Measurements from ENCODE around the gene GRIFIN. TPM values are rescaled to one million over a fixed set of nuclear protein-coding genes. Genes with fewer than 3 reads are reported as not detected.

The GRIFIN gene
- total RNA-seq, 2 experiments from 2014 or later = not detected

DNA sequence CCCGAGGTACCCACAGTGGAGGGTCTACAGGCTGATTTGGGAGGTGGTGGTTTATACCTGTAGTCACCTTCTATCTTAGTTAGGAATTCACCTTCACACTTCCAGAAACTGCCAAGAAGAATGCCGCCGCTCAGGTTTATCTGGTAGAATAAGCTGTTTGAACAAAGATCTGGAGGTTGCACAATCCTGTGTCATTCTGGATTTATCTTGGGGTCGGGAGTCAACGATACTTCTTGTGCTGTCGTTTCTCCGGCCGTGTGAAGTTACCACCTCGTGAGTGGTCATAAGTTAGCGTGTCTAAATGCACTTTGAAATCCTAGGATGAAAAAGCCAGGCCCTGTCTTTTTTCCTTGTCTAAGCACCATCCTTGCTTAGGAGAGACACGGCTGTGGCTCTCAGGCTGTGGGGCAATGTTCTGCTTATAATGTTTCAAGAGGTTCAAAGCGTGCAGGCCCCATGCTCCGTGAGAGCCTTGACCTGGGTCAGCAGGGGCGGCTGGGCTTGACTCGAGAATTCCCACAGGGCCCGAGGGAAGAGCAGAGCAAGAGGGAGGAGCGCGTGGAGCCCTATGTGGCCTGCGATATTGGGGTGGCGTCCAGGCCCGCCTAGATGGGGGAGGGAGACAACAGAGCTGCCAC, 35.5 kb downstream of the GRIFIN start:
- Mint-ChIP-seq H3K27me3 (ENCODE audit: low read depth) (no peaks in the 10 kb centered on the region), H3K9me3 (no peaks in the 10 kb centered on the region), H3K4me1 (ENCODE audit: low read depth) (no peaks in the 10 kb centered on the region), H3K36me3 (ENCODE audit: low read depth) (no peaks in the 10 kb centered on the region), H3K4me3 (no peak overlapping the region), H3K27ac (no peak overlapping the region)
- CTCF ChIA-PET = interaction anchor here (0.6 to 1.6 kb wide), 2 partner anchors 11 to 202 kb away, joined by 3 to 4 read pairs; no protein-coding TSS in a partner anchor
- intact Hi-C loops (cut with micrococcal nuclease) = no loop called here
- DNase-seq = no peak

DNA sequence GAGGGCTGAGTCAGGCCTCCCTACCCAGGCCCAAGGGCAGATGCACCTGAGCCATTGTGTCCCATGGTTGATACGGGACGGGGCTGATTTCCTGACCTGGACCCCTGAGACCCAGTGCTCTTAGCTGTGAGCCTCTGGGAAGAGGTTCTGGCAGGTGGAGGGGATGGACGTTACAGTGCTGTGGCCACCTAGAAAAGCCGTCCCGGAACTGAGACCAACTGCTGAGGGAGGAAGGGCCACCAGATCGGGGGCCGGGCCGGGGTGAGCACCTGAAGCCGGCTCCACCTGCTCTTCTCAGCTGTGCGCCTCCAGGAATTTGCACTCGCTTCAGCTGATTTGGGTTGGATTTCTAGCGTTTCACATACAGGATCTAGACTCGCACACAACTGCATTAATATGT, 37.4 kb downstream of the GRIFIN start:
- CTCF ChIA-PET = no interaction called here
- intact Hi-C loops (cut with micrococcal nuclease) = no loop called here
- no peak for DNase-seq
- H3K9me3 Mint-ChIP-seq = no peaks in the 10 kb centered on the region
- H3K36me3 Mint-ChIP-seq (ENCODE audit: low read depth) = peaks cover 3% of the 10 kb centered on the region
- no peak overlapping the region for H3K4me3 Mint-ChIP-seq
- H3K27me3 Mint-ChIP-seq (ENCODE audit: low read depth) = no peaks in the 10 kb centered on the region
- no peaks in the 10 kb centered on the region for H3K4me1 Mint-ChIP-seq (ENCODE audit: low read depth)
- H3K27ac Mint-ChIP-seq = no peak overlapping the region

DNA sequence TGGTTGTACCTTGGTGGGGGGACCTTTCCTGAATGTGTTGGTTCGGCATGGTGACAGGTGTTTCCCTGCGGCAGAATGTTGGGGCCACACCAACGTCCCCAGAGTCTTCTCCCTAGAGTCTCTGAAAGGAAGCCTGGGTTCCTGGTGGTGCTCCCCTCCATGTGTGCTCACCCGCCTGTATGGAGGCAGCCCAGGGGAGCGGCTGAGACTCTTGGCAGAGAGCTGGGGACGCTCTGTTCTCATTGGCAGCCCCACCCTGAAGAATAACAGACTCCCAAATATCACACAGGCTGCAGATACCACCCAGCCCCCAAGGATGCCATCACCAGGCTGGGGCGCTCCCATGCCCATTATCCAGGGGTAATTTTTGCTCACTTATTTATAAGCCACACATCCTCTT, 38.0 kb downstream of the GRIFIN start:
- no peak for DNase-seq
- Mint-ChIP-seq H3K27me3 (ENCODE audit: low read depth) (no peaks in the 10 kb centered on the region), H3K9me3 (no peaks in the 10 kb centered on the region), H3K27ac (no peak overlapping the region), H3K4me3 (no peak overlapping the region), H3K4me1 (ENCODE audit: low read depth) (no peaks in the 10 kb centered on the region), H3K36me3 (ENCODE audit: low read depth) (peaks cover 4% of the 10 kb centered on the region)
- intact Hi-C loops (cut with micrococcal nuclease) = no loop called here
- CTCF ChIA-PET = no interaction called here

DNA sequence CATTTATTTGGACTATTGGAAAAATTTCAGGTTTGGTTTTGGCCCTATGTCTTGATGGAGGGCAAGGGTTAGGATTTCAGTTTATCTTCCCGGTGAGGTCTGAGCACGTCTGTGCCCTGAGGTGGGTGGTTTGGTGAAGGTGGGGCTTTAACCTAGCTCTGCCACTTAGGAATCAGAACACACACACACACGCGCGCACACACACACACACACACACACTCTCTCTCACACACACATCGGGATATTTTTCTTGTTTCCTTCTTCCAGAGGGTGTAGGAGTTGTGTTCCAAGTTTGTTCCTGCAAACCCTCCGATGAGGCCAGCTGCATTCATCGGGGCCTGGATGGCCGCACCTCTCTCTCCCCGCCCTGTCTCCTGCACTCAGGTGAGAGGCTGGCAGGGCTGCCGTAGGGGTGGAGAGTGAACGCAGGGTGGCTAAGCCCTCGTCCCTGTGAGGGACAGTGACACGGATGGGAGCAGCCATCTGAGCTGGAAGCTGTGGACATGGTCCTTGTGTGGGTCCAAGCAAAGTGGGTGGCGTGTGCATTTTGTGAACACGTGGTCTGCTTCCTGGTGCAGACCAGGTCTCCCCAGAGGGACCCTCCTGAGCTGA, 38.6 kb downstream of the GRIFIN start:
- H3K27ac Mint-ChIP-seq = no peak overlapping the region
- H3K27me3 Mint-ChIP-seq (ENCODE audit: low read depth) = no peaks in the 10 kb centered on the region
- H3K4me1 Mint-ChIP-seq (ENCODE audit: low read depth) = no peaks in the 10 kb centered on the region
- H3K4me3 Mint-ChIP-seq = no peak overlapping the region
- DNase-seq = no peak
- intact Hi-C loops (cut with micrococcal nuclease) = no loop called here
- CTCF ChIA-PET = no interaction called here
- no peaks in the 10 kb centered on the region for H3K9me3 Mint-ChIP-seq
- H3K36me3 Mint-ChIP-seq (ENCODE audit: low read depth) = peaks cover 4% of the 10 kb centered on the region

DNA sequence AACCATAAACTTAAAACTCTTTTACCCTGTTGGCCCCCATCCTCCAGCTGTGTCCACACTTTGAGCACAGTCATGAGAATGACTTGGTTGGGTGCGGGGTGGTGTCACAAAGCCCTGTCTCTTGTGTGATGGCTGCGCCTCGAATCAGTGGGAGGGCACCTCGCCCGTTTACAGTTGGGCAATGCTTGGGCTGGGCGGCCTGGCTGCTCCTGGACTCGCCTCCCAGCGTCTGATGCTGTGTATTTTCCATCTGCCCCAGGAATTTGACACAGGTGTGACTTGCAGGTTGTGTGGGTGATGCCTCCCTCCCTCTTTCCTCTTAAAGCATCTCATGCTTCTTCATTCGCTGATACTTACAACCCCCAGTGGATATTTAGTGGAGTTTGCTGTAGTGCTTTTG, 39.1 kb downstream of the GRIFIN start:
- DNase-seq = no peak
- H3K4me3 Mint-ChIP-seq = no peak overlapping the region
- H3K27me3 Mint-ChIP-seq (ENCODE audit: low read depth) = no peaks in the 10 kb centered on the region
- CTCF ChIA-PET = no interaction called here
- no peaks in the 10 kb centered on the region for H3K4me1 Mint-ChIP-seq (ENCODE audit: low read depth)
- H3K27ac Mint-ChIP-seq = no peak overlapping the region
- no peaks in the 10 kb centered on the region for H3K9me3 Mint-ChIP-seq
- H3K36me3 Mint-ChIP-seq (ENCODE audit: low read depth) = peaks cover 4% of the 10 kb centered on the region
- intact Hi-C loops (cut with micrococcal nuclease) = no loop called here

DNA sequence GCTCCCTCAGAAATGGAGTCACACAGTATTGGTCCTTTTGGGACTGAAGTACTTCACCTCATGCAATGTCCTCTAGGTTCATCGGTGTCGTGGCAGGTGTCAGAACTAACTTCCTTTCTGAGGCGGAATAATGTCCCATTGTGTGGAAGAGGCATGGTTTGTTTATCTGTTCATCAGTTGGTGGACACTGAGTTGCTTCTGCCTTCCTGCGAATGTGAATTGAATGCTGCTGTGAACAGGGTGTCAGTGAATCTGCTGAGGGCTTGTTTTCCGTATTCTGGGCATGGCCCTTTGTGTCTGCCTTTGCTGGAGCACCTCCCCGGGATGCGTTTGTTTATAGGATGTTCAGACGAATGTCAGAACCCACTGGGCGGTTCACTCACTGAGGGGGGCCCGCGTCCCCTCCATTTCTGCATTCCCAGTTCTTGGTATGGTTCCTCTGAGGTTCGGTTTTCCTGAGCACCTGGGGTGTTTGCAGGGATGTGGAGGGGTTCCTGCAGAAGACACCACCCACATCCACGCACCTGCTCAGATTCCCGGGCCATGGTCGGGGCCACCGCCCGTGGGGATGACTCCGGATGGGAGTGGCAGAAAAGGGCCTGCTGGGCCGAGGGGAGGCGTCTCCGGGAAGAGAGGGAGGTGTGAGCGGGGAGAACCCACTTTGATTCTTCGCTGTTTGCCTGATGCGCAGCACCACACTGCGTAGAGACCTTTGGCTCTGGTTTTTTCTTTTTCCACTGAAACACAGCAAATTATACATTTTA, 39.7 kb downstream of the GRIFIN start:
- intact Hi-C loops (cut with micrococcal nuclease) = no loop called here
- Mint-ChIP-seq H3K27ac (no peak overlapping the region), H3K4me3 (no peak overlapping the region), H3K9me3 (no peaks in the 10 kb centered on the region), H3K27me3 (ENCODE audit: low read depth) (no peaks in the 10 kb centered on the region), H3K36me3 (ENCODE audit: low read depth) (peaks cover 4% of the 10 kb centered on the region), H3K4me1 (ENCODE audit: low read depth) (no peaks in the 10 kb centered on the region)
- CTCF ChIA-PET = interaction anchor here (0.5 to 1.1 kb wide), 2 partner anchors 32 to 202 kb away, joined by 3 to 6 read pairs; no protein-coding TSS in a partner anchor
- no peak for DNase-seq

DNA sequence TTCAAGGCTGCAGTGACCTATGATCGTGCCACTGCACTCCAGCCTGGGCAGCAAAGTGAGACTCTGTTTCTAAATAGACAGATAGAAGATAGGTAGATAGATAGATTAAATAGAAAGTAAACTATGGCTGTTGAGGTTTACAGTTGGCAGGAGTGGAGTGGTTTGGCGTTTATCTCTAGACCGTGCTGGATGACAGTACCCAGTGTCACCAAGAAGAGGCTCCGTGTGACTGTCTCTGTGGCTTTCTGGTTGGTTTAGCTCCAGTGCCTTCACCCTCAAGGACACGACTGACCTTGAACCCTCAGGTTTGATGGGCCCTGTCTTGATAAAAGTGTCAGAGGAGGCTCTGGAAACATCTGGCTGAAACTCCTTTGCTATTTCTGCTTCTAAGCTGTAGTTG, 41.1 kb downstream of the GRIFIN start:
- Mint-ChIP-seq H3K4me1 (ENCODE audit: low read depth) (no peaks in the 10 kb centered on the region), H3K9me3 (peaks cover 7% of the 10 kb centered on the region), H3K27ac (no peak overlapping the region), H3K36me3 (ENCODE audit: low read depth) (peaks cover 9% of the 10 kb centered on the region), H3K27me3 (ENCODE audit: low read depth) (no peaks in the 10 kb centered on the region), H3K4me3 (no peak overlapping the region)
- CTCF ChIA-PET = interaction anchor here (1.1 kb wide), 1 partner anchor 34 kb away, joined by 6 read pairs; no protein-coding TSS in a partner anchor
- DNase-seq = no peak
- intact Hi-C loops (cut with micrococcal nuclease) = no loop called here

DNA sequence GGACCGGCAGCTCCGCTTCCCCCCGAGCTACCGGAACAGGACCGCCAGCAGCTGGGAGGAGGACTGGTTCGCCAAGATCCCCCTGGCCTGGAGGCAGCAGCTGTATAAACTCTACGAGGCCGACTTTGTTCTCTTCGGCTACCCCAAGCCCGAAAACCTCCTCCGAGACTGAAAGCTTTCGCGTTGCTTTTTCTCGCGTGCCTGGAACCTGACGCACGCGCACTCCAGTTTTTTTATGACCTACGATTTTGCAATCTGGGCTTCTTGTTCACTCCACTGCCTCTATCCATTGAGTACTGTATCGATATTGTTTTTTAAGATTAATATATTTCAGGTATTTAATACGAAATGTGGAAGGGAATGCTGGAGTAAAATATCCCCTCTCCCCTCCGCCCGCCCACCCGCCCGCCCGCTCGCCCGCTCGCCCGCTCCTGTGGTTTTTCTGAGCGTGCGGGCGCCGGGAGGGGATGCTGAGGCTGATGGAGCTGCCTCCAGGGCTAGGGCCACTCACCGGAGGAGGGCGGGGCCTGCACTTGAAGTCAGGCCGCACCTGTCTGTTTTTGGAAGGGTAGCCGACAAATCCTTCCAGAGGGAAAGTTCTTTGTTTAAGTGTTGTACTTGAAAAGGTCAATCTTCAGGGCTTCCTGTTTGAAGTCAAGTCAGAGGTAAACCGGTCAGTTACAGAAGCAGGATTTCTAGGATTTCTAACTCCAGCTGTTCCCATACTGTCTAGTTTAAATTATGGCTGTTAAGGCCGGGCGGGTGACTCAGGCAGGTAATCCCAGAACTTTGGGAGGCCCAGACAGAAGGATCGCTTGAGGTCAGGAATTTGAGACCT, 42.3 kb downstream of the GRIFIN start:
- no peak for DNase-seq
- no peak overlapping the region for H3K27ac Mint-ChIP-seq
- H3K4me1 Mint-ChIP-seq (ENCODE audit: low read depth) = no peaks in the 10 kb centered on the region
- CTCF ChIA-PET = interaction anchor here (1.0 kb wide), 1 partner anchor 17 kb away, joined by 7 read pairs; no protein-coding TSS in a partner anchor
- peaks cover 7% of the 10 kb centered on the region for H3K9me3 Mint-ChIP-seq
- H3K27me3 Mint-ChIP-seq (ENCODE audit: low read depth) = no peaks in the 10 kb centered on the region
- H3K4me3 Mint-ChIP-seq = no peak overlapping the region
- intact Hi-C loops (cut with micrococcal nuclease) = no loop called here
- H3K36me3 Mint-ChIP-seq (ENCODE audit: low read depth) = peaks cover 9% of the 10 kb centered on the region

DNA sequence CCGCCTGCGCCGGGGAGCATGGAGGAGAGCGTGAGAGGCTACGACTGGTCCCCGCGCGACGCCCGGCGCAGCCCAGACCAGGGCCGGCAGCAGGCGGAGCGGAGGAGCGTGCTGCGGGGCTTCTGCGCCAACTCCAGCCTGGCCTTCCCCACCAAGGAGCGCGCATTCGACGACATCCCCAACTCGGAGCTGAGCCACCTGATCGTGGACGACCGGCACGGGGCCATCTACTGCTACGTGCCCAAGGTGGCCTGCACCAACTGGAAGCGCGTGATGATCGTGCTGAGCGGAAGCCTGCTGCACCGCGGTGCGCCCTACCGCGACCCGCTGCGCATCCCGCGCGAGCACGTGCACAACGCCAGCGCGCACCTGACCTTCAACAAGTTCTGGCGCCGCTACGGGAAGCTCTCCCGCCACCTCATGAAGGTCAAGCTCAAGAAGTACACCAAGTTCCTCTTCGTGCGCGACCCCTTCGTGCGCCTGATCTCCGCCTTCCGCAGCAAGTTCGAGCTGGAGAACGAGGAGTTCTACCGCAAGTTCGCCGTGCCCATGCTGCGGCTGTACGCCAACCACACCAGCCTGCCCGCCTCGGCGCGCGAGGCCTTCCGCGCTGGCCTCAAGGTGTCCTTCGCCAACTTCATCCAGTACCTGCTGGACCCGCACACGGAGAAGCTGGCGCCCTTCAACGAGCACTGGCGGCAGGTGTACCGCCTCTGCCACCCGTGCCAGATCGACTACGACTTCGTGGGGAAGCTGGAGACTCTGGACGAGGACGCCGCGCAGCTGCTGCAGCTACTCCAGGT, 43.1 kb downstream of the GRIFIN start:
- intact Hi-C loops (cut with micrococcal nuclease) = no loop called here
- no peak overlapping the region for H3K27ac Mint-ChIP-seq
- no peak for DNase-seq
- CTCF ChIA-PET = interaction anchor here (1.0 to 1.8 kb wide), 2 partner anchors 9 to 18 kb away, joined by 3 to 7 read pairs; no protein-coding TSS in a partner anchor
- no peaks in the 10 kb centered on the region for H3K4me1 Mint-ChIP-seq (ENCODE audit: low read depth)
- no peak overlapping the region for H3K4me3 Mint-ChIP-seq
- no peaks in the 10 kb centered on the region for H3K27me3 Mint-ChIP-seq (ENCODE audit: low read depth)
- peaks cover 7% of the 10 kb centered on the region for H3K9me3 Mint-ChIP-seq
- peaks cover 9% of the 10 kb centered on the region for H3K36me3 Mint-ChIP-seq (ENCODE audit: low read depth)

DNA sequence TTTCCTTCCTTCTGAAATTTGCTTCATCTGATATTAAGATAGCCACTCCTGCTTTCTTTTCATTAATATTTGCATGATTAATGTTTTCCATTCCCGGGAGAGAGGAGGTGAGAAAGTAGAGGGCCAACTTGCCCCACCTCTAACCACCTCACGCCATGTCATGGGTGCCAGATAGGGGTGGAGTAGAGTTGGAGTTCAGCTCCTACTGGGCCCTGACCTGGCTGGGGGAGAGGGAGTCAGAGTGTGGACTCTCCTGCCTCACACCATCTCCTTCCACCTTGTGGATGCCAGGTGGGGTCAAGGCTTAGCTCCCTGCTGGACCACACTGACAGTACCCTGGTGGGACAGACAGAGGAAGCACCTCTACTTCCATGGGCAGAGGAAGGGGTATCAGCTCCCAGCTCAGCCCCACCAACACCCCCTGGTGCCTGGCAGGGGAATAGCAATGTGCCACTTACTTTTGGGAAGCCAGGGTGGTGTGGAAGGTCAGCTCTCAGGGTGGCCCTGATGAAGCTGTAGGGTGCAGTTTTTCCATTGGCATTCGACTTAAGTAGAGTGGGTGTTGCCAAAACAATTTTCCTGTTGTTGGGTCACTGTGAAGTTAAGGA, 44.8 kb downstream of the GRIFIN start:
- DNase-seq = peak; percentile 50
- intact Hi-C loops (cut with micrococcal nuclease) = loop anchor here (2.0 kb wide), 1 partner anchor 47 kb away; no protein-coding TSS in a partner anchor
- Mint-ChIP-seq H3K9me3 (peaks cover 7% of the 10 kb centered on the region), H3K27me3 (ENCODE audit: low read depth) (no peaks in the 10 kb centered on the region), H3K27ac (no peak overlapping the region), H3K4me1 (ENCODE audit: low read depth) (no peaks in the 10 kb centered on the region), H3K4me3 (no peak overlapping the region), H3K36me3 (ENCODE audit: low read depth) (peaks cover 9% of the 10 kb centered on the region)
- CTCF ChIA-PET = interaction anchor here (0.6 to 1.8 kb wide), 14 partner anchors 8 to 369 kb away, joined by 3 to 7 read pairs (median 3); partner anchors contain the start of gene CHST12

DNA sequence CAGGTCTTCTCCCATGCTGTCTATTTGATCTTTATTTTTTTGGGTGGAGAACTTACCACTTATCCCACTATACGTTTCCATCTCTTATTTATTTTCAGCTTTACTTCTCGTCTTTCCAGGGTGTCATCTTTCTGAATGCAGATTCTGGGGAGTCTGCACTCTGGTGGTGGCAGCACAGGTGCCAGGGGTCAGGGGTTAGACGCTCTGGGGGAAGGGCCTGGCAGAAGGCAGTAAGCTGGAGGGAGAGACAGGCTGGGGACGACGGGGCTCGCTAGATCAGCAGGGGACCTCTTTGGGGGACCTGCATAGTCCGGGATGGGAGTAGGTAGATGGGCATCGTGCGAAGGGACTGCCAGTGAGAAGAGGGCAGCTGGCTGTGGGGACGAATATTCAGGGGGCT, 50.4 kb downstream of the GRIFIN start:
- CTCF ChIA-PET = no interaction called here
- intact Hi-C loops (cut with micrococcal nuclease) = no loop called here
- no peak overlapping the region for H3K4me3 Mint-ChIP-seq
- no peaks in the 10 kb centered on the region for H3K27me3 Mint-ChIP-seq (ENCODE audit: low read depth)
- H3K9me3 Mint-ChIP-seq = peaks cover 1% of the 10 kb centered on the region
- peaks cover 5% of the 10 kb centered on the region for H3K4me1 Mint-ChIP-seq (ENCODE audit: low read depth)
- H3K36me3 Mint-ChIP-seq (ENCODE audit: low read depth) = peaks cover 3% of the 10 kb centered on the region
- no peak overlapping the region for H3K27ac Mint-ChIP-seq
- DNase-seq = no peak
